ENCODE results near the gene ZNF175.
"Not testable (repeated sequence)": the region's sequence is repeated elsewhere in the genome, so short reads cannot be mapped to it uniquely, and the experiment has no call there.

Gene ZNF175

GRCh38 chr19:51628153-51628939 lies 57.3 kb downstream of the ZNF175 start:
- no peak for DNase-seq (ENCODE audit: low read depth)

GRCh38 chr19:51630315-51630714 lies 59.2 kb downstream of the ZNF175 start, which contains the start of gene SIGLEC5:
Gene SIGLEC5 (minus strand): TSS chr19:51630401. CDS start chr19:51630335, 66 bp downstream.
- DNase-seq (ENCODE audit: low read depth): not testable (repeated sequence)

- DNase-seq (ENCODE audit: low read depth): no peak
Observed at GRCh38 chr19:51632126-51632525, 61.0 kb downstream of the ZNF175 start.

- DNase-seq (ENCODE audit: low read depth): no peak
Observed at GRCh38 chr19:51637362-51637978, 66.4 kb downstream of the ZNF175 start.

GRCh38 chr19:51639916-51640315 lies 68.8 kb downstream of the ZNF175 start:
- DNase-seq (ENCODE audit: low read depth): no peak

GRCh38 chr19:51640386-51640785 lies 69.3 kb downstream of the ZNF175 start:
- no peak for DNase-seq (ENCODE audit: low read depth)

- no peak for DNase-seq (ENCODE audit: low read depth)
Observed at GRCh38 chr19:51641648-51642047, 70.6 kb downstream of the ZNF175 start.

Measured in activated T-cell treated with anti-CD3 and anti-CD28 coated beads for 48 hours (primary cell).